HG03280 (cell line): ENCODE results near the gene TTC33.
A peak's percentile ranks its signal among the peaks of the same experiment; 100 is the strongest.

Experiments
- ATAC-seq: cut with Tn5 transposase; IDR thresholded peaks from one replicate; pipeline ENCODE4 v1.9.1; 2021; ENCODE audit warnings: mild to moderate bottlenecking, moderate library complexity; ENCODE audit not compliant: unreplicated experiment

TTC33 gene

GRCh38 chr5:40489421-40489820 lies 266.3 kb downstream of the TTC33 start:
- ATAC-seq: no peak

- peak; percentile 44 for ATAC-seq
Observed at GRCh38 chr5:40486437-40487275, 269.1 kb downstream of the TTC33 start.

GRCh38 chr5:40485021-40485998 lies 270.5 kb downstream of the TTC33 start:
- peak; percentile 56 for ATAC-seq

- ATAC-seq: peak; percentile 47
Observed at GRCh38 chr5:40484495-40484894, 271.3 kb downstream of the TTC33 start.

GRCh38 chr5:40483316-40483715 lies 272.4 kb downstream of the TTC33 start:
- no peak for ATAC-seq

- ATAC-seq: no peak
Observed at GRCh38 chr5:40481241-40481640, 274.5 kb downstream of the TTC33 start.

- no peak for ATAC-seq
Observed at GRCh38 chr5:40480392-40480791, 275.4 kb downstream of the TTC33 start.

- ATAC-seq: no peak
Observed at GRCh38 chr5:40479939-40480338, 275.8 kb downstream of the TTC33 start.

- no peak for ATAC-seq
Observed at GRCh38 chr5:40478766-40479165, 277.0 kb downstream of the TTC33 start.

GRCh38 chr5:40477856-40478546 lies 277.8 kb downstream of the TTC33 start:
- ATAC-seq: no peak

- ATAC-seq: no peak
Observed at GRCh38 chr5:40475561-40475960, 280.2 kb downstream of the TTC33 start.

GRCh38 chr5:40474250-40474649 lies 281.5 kb downstream of the TTC33 start:
- no peak for ATAC-seq

GRCh38 chr5:40465416-40465815 lies 290.3 kb downstream of the TTC33 start:
- no peak for ATAC-seq

GRCh38 chr5:40464511-40464910 lies 291.2 kb downstream of the TTC33 start:
- ATAC-seq: no peak
